NCI-H2107 treated with DMSO at 0.1 percent for 48 hours (cell line): ENCODE results near the gene INF2.

Source experiments
- DNase-seq: peaks from one replicate; lab custom pipeline; 2025; ENCODE audit not compliant: unreplicated experiment; lab: John Stamatoyannopoulos, UW

INF2 gene

GRCh38 chr14:104675447-104675846 lies 14.0 kb upstream of the INF2 start:
- DNase-seq, result no peak

GRCh38 chr14:104676130-104676693 lies 13.2 kb upstream of the INF2 start:
- DNase-seq, result no peak

DNA sequence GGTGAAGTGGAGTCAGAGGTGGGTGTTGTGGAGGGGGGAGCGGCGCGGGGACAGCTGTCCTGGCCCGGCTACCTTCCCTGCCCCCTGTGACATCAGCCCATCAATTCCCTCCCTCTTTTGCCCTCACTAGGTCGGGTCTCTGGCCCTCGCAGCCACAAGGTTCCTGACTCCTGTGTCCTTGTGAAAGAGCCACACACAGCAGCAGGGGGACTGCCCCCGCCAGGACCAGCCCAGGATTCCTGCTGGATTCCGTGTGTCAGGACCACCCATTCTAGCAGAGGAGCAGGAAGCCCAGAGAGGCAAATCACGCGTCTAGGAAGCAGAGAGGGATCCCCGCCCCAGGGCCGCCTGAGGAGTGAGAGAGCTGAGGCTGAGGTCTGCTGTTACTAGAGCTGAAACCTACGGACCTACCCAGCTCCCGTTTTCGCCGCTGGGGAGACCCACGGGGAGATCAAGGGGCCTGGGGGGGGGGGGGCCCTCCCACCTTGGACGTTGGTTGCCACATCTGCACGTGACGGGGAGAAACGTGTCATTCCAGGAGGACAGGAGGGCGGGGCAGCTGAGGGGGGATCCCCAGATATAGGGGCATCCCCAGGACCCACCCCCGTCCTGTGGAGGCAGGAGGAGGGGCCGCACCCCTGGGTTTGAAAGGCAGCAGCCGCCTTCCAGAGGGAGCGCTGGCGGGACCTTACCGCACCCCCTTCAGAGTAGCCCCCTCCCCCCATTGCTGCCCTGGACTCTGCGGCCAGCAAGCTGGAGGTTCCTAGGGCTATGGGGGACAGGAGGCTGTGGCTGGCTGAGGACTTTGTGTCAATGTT lies 12.5 kb upstream of the INF2 start:
- DNase-seq, result no peak

GRCh38 chr14:104677512-104678332 lies 11.7 kb upstream of the INF2 start:
- peak; percentile 75 for DNase-seq

GRCh38 chr14:104678346-104678745 lies 11.1 kb upstream of the INF2 start:
- peak; percentile 75 for DNase-seq

- DNase-seq, result no peak
These were observed 10.3 kb upstream of the INF2 start for GRCh38 chr14:104678901-104679705.

GRCh38 chr14:104680056-104680805 lies 9.2 kb upstream of the INF2 start:
- no peak for DNase-seq

DNA sequence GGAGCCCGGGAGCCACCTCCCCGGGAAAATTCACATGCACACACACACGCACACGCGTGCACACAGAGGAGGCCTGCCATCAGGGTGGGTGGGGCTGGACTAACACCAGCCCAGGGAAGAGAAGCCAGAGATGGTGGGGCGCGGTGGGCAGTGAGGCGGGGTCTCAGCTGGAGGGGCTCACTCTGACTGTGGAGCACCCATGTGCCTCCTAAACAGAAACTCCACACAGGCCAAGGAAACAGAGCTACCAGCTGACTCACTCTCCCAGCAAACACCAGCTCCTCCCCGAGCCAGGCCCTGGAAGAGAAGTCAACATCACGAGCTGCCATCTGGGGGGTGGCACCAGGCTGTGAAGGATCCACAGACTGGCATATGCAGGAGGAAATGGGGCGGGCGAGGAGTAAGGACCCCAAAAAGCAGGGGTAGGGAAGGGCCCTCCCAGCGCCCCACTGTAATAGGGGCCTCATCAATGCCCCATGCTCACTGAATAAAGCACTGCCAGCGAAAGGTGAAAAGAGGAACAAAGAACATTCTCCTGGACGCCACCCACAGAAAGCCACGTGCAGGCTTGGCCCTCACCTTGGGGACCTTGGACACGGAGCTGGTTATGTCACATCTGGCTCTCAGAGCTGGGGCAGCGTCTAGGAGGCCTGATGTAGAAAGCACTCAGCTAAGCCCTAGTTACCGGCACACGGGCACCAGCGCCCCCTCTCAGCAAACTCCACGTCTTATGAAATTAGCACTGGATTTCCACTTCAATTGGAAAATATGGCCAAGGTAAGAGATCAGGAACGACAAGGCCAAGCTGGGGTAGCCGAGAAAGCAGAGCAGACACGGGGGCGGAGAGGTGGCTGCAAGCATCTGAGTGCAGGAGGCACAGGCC lies 8.4 kb upstream of the INF2 start:
- no peak for DNase-seq

GRCh38 chr14:104681689-104682074 lies 7.7 kb upstream of the INF2 start:
- DNase-seq, result no peak

- DNase-seq, result no peak
These were observed 7.3 kb upstream of the INF2 start for GRCh38 chr14:104682107-104682593.

DNA sequence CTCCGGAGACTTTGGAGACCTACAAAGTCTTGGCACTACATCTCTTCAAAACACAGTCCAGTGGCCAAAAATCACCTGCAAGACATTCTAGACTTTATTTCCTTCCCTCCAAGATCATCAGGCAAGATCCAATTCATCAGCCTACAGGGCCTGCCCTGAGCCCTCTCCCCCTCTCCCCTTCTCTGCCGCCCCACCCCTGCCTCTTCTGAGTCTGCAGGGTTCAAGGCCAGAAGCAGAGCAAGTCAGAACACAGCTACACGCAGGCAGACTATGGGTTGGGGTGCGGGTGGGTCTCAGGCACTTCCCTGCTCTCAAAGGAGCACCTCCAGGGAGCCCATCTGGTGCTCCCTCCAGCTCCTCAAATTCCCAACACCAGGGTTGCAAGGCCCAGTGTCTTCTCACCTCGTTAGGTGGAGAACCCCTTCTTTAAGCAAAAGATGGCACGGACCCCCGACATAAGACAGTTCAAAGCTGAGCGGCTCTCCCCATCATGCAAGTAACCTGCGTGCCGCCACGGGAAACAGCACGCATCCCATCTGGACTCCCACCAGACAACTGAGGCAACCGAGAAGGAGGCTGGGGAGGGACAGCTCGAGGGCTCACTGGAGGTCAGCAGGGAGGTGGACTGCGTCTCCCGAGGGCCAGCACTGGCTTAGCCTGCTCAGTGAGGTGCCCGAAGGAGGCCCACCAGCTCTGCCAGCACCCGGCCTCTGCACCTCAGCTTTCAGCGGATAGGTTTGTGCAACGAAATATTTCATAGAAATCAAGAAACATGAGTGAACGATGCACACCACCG lies 5.6 kb upstream of the INF2 start:
- no peak for DNase-seq

GRCh38 chr14:104684449-104684821 lies 5.0 kb upstream of the INF2 start:
- no peak for DNase-seq

DNA sequence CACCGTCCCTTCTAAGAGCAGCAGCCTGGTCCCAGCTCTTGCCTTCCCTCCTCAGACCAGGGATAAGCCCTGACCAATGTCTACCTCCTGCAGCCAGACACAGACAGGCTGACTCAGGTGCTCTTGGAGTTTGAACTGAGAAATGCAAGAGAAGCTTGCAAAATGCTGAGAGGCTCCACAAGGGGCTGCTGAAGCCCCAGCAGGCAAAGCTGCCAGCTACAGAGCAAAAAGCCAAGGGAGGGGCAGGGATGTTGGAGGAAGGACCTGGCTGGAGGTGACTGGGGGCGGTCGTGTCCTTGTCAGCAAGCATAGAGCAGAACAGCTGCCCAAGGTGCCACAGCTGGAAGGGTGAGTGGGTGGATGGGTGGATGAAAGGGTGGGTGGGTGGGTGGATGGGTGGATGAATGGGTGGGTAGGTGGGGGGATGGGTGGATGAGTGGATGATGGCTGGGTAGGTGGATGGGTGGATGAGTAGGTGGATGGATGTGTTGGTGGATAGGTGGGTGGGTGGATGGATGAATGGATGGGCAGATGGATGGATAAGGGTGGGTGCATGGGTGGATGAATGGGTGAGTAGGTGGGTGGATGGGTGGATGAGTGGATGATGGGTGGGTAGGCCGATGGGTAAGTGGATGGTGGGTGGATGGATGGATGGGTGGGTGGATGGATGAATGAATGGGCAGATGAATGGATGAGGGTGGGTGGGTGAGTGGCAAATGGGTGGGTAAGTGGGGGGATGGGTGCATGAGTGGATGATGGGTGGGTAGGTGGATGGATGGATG lies 4.0 kb upstream of the INF2 start:
- DNase-seq, result no peak

GRCh38 chr14:104685998-104686610 lies 3.3 kb upstream of the INF2 start:
- no peak for DNase-seq

- no peak for DNase-seq
These were observed 2.5 kb upstream of the INF2 start for GRCh38 chr14:104686624-104687517.
